ENCODE data around the gene SAPCD2. TPM values are rescaled to one million over a fixed set of nuclear protein-coding genes. Genes with fewer than 3 reads are reported as not detected.
"Not testable (repeated sequence)": the region's sequence is repeated elsewhere in the genome, so short reads cannot be mapped to it uniquely, and the experiment has no call there.

The SAPCD2 gene
- total RNA-seq, 2 experiments from 2014 or later: 13.5 to 13.7 TPM

GRCh38 chr9:137064880-137065164 lies 5.5 kb downstream of the SAPCD2 start:
- no peak for DNase-seq
- peaks cover 3% of the 10 kb centered on the region for H3K36me3 Mint-ChIP-seq (ENCODE audit: low read depth)
- ChIA-PET CTCF (interaction anchor here (1.0 to 11.3 kb wide), 8 partner anchors 9 to 293 kb away, joined by 3 to 164 read pairs (median 14); partner anchors contain the start of genes ABCA2, FUT7 and NPDC1), POLR2A (interaction anchor here (0.8 kb wide), 1 partner anchor 126 kb away, joined by 3 read pairs; no protein-coding TSS in a partner anchor)
- ATAC-seq: no peak
- no peak overlapping the region for H3K27ac Mint-ChIP-seq
- no peaks in the 10 kb centered on the region for H3K9me3 Mint-ChIP-seq
- TF ChIP-seq CTCF (IDR thresholded peaks at IDR 0.05): no peak
- H3K27me3 Mint-ChIP-seq: peaks cover 1% of the 10 kb centered on the region
- intact Hi-C loops (cut with micrococcal nuclease): no loop called here
- no peak overlapping the region for H3K4me3 Mint-ChIP-seq
- H3K4me1 Mint-ChIP-seq (ENCODE audit: low read depth): peaks cover 7% of the 10 kb centered on the region

DNA sequence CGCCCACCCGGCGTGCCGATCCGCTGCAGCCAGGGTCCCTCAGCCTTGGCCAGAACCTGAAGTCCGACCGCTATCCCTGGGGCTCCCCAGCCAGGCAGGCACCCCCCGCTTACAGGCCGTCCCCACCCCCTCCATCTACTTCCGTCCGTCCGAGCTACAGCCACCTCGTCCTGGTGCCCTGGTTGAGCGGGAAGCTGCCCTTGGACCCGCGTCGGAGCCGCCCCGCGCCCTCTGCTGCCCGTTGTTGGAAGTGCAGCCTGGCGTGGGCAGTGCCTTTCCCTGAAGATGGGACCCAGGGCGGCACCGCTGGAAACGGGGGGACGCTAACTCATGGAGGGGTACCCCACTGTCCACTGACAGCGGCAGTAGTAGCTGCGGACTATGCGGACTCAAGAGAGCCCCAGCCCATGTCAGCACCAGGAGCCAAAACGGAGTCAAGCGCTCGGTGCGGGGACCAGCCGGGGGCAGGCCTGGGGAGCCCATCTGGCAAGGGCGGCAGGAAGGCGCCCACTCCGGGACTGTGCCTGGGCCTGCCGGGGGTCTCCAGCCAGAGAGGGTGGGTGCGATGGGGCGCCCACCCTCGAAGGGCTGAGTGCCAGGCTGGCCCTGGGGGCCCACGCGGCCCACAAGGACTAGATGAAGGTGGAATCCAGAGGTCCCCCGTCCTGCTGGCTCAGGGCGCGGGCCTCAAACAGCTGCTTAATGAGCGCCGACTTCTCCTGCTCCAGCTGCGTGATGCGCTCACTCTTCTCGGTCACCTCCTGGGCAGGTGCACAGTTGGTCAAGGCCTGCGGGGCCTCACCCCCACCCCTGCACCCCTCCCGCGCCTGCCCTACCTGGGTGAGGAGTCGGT lies 6.1 kb downstream of the SAPCD2 start:
- CTCF ChIA-PET: interaction anchor here (0.7 to 11.3 kb wide), 23 partner anchors 8 to 292 kb away, joined by 3 to 164 read pairs (median 3); partner anchors contain the start of genes ABCA2, FUT7, MAN1B1 and NPDC1
- Mint-ChIP-seq H3K9me3 (no peaks in the 10 kb centered on the region), H3K36me3 (ENCODE audit: low read depth) (peaks cover 3% of the 10 kb centered on the region), H3K27me3 (peaks cover 1% of the 10 kb centered on the region), H3K4me3 (no peak overlapping the region), H3K4me1 (ENCODE audit: low read depth) (peaks cover 7% of the 10 kb centered on the region), H3K27ac (no peak overlapping the region)
- DNase-seq (peak; percentile 68), ATAC-seq (peak; percentile 35)
- intact Hi-C loops (cut with micrococcal nuclease): no loop called here
- peak; percentile 98 for TF ChIP-seq CTCF (IDR thresholded peaks at IDR 0.05)
- POLR2A ChIA-PET: interaction anchor here (0.8 to 1.2 kb wide), 2 partner anchors 22 to 126 kb away, joined by 3 to 4 read pairs; no protein-coding TSS in a partner anchor

DNA sequence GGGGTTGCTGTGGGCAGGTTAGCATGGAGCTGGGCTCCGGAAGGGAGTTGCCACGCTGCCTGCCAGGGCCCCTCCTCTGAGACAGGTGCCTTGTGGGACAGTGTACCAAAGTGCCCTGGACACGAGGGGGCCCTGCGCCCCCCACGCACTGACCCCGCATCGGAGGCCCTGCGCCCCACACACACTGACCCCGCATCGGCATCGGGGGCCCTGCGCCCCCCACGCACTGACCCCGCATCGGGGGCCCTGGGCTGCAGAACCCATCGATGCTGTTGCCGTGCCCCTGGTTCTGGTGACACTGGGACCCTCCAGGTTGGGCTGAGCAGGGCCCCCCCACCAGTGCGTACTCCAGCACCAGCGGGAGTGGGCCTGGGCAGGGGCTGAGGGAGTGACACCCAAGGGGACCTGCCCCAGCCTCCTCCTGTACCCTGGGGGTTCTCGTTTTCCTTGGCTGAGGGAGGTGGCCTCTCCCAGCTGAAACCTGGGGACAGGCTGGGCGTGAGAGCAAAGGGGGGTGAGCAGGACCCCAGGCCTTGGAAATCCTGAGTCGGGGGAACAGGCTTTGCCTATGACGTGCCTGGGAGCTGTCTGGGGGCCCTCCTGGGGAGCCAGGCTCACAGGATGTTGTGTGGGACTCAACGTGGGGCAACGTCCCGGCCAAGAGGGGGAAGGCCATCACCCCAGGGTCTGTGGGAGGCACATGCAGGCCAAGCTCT lies 6.9 kb downstream of the SAPCD2 start:
- intact Hi-C loops (cut with micrococcal nuclease): no loop called here
- ChIA-PET CTCF (interaction anchor here (0.7 to 11.3 kb wide), 24 partner anchors 8 to 291 kb away, joined by 3 to 164 read pairs (median 3); partner anchors contain the start of genes ABCA2, FUT7, MAN1B1 and NPDC1), POLR2A (interaction anchor here (1.2 kb wide), 1 partner anchor 22 kb away, joined by 4 read pairs; no protein-coding TSS in a partner anchor)
- H3K36me3 Mint-ChIP-seq (ENCODE audit: low read depth): peaks cover 3% of the 10 kb centered on the region
- H3K27me3 Mint-ChIP-seq: no peaks in the 10 kb centered on the region
- H3K9me3 Mint-ChIP-seq: no peaks in the 10 kb centered on the region
- TF ChIP-seq CTCF (IDR thresholded peaks at IDR 0.05): no peak
- H3K27ac Mint-ChIP-seq: no peak overlapping the region
- peaks cover 7% of the 10 kb centered on the region for H3K4me1 Mint-ChIP-seq (ENCODE audit: low read depth)
- H3K4me3 Mint-ChIP-seq: no peak overlapping the region
- ATAC-seq: no peak
- no peak for DNase-seq

GRCh38 chr9:137062798-137063197 lies 7.6 kb downstream of the SAPCD2 start:
- H3K27ac Mint-ChIP-seq; H3K9me3 Mint-ChIP-seq; POLR2A ChIA-PET; H3K36me3 Mint-ChIP-seq (ENCODE audit: low read depth); ATAC-seq; H3K4me1 Mint-ChIP-seq (ENCODE audit: low read depth); DNase-seq; H3K4me3 Mint-ChIP-seq; H3K27me3 Mint-ChIP-seq; intact Hi-C loops (cut with micrococcal nuclease): not testable (repeated sequence)
- CTCF ChIA-PET: interaction anchor here (1.6 to 11.3 kb wide), 4 partner anchors 13 to 275 kb away, joined by 3 to 164 read pairs (median 64); partner anchors contain the start of genes ABCA2, FUT7 and NPDC1

- Mint-ChIP-seq H3K4me3 (no peak overlapping the region), H3K36me3 (ENCODE audit: low read depth) (peaks cover 3% of the 10 kb centered on the region), H3K27ac (no peak overlapping the region), H3K4me1 (ENCODE audit: low read depth) (no peaks in the 10 kb centered on the region), H3K9me3 (no peaks in the 10 kb centered on the region), H3K27me3 (no peaks in the 10 kb centered on the region)
- CTCF ChIA-PET: interaction anchor here (1.6 to 11.3 kb wide), 3 partner anchors 13 to 275 kb away, joined by 3 to 164 read pairs (median 109); partner anchors contain the start of genes ABCA2, FUT7 and NPDC1
- intact Hi-C loops (cut with micrococcal nuclease): no loop called here
- POLR2A ChIA-PET: no interaction called here
- ATAC-seq: no peak
- TF ChIP-seq CTCF (IDR thresholded peaks at IDR 0.05): no peak
- no peak for DNase-seq
These were observed 8.0 kb downstream of the SAPCD2 start for GRCh38 chr9:137062384-137062783.
